ENCODE measurements around the gene HS2ST1. TPM values are rescaled to one million over a fixed set of nuclear protein-coding genes. Genes with fewer than 3 reads are reported as not detected.

The HS2ST1 gene
- total RNA-seq, 2 donors from 2014 or later = 4.5 to 19.0 TPM

DNA sequence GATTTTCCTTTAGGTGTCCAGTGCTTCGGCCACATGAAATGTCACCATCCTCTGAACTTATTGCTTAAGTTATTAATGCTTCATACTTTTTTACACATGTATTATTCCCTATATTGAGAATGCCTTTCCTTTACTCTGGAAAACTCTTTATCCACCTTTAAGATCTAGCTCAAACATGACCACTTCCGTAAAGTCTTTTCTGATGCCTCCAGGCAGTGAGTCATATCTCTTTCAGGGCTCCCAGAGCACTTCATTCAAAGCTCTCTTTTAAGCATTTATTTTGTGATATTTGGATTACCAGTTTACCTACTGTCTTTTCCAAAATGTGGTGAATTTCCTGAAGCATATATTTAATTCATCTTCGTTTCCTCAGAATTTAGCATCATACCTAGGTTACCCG is 178.9 kb downstream of the HS2ST1 start:
- Mint-ChIP-seq H3K9me3 (no peaks in the 10 kb centered on the region), H3K36me3 (no peaks in the 10 kb centered on the region), H3K27ac (no peak overlapping the region)
- DNase-seq (ENCODE audit: low spot score in 2 of 2) (no peak), ATAC-seq (no peak)

DNA sequence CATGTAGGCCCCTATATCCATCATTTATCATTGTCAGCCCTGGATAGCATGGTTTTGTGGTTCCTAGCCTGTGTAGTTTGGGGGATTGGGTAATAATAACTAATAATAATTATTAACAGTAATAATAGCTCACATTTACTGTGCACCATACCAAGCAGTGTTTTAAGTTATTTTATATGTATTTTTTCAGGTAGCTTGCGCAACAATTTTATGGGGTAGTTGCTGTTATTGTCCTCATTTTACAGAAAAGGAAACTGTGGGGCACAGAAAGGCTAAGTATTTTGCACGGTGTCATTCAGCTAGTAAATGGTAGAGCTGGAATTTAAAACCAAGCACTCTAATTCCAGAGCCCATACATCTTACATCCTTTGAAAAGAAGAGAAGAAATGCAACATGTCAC is 179.8 kb downstream of the HS2ST1 start:
- DNase-seq (ENCODE audit: low spot score in 2 of 2) = no peak
- Mint-ChIP-seq H3K27ac (no peak overlapping the region), H3K9me3 (no peaks in the 10 kb centered on the region), H3K36me3 (no peaks in the 10 kb centered on the region)
- ATAC-seq = no peak

DNA sequence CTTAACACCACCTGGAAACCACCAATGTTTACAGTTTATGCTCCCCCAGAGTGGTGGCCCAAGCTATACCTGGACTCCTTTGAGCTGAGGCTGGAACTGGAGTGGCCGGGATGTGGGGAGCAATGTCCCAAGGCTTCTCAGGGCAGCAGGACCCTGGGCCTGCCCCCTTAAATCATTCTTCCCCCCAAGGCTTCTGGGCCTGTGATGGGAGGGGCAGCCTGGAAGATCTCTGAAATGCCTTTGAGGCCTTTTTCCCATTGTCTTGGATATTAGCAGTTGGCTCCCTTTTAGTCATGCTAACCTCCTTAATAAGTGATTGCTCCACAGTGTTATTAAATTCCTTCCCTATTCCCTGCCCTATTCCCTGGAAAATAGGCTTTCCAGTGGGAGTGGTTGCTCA is 185.8 kb downstream of the HS2ST1 start:
- ATAC-seq = no peak
- DNase-seq (ENCODE audit: low spot score in 2 of 2) = no peak
- Mint-ChIP-seq H3K27ac (no peak overlapping the region), H3K36me3 (peaks cover 4 to 16% of the 10 kb centered on the region in 2 donors), H3K9me3 (peaks cover 3 to 5% of the 10 kb centered on the region in 2 donors)

DNA sequence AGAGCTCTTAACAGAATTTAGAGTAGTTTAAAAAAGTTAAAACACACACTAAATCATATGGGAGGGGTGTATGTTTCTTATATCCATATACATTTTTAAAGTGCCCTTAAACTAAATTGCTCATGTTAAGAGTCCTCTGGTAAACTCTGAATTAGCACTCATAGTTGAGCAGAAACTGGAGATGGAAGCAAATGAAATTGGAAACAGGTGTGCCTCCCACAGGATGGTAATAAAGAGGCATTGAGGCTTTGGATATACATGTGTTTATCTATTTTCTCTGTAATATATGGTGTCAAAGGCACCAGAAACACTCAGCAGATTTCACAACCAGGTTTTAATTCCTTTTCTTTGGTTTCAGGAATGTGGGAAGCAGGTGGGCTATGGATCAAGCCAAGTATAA is 188.6 kb downstream of the HS2ST1 start:
- no peak overlapping the region for H3K27ac Mint-ChIP-seq
- no peak for DNase-seq (ENCODE audit: low spot score in 2 of 2)
- peaks cover 4 to 16% of the 10 kb centered on the region in 2 donors for H3K36me3 Mint-ChIP-seq
- H3K9me3 Mint-ChIP-seq = peaks cover 3 to 5% of the 10 kb centered on the region in 2 donors
- ATAC-seq = no peak

DNA sequence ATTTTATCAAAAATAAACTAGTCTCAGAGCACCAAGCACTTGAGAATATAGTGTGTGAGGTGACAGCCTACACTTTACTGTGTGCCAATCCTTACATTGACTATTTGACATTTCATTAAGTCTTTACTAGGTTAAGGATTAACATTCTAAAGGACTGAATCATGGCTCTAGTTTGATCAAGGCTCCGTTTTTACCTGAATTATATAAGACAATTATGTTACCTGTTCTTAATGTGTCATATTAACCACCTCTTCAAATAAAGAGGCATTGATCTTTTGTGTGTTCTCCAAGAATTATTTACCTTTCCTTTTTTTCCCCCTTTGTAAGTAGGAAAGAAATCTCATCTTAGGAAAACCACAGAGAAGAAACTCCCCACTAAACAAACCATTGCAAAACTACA is 189.7 kb downstream of the HS2ST1 start:
- no peak for ATAC-seq
- no peak for DNase-seq (ENCODE audit: low spot score in 2 of 2)
- Mint-ChIP-seq H3K27ac (no peak overlapping the region), H3K9me3 (peaks cover 3 to 5% of the 10 kb centered on the region in 2 donors), H3K36me3 (peaks cover 4 to 16% of the 10 kb centered on the region in 2 donors)

DNA sequence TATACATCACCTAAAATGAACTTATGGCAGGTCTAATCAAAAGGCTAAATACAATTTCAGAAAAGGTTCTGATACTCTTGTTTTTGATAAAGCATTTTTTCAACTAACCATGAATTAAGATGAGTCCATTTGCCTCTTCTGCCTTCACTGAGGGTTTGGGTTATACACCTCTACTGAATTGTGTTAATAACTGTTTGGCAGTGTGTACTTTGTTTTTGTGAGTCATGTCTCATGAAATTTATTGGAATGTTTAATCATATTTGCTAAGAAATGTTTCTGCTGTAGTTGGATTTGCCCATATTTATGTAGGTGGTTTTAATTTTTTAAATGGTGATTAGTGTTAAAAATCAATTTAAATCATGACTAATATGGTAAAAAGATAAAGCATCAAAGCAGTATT is 190.5 kb downstream of the HS2ST1 start:
- no peak for ATAC-seq
- H3K9me3 Mint-ChIP-seq = peaks cover 3 to 5% of the 10 kb centered on the region in 2 donors
- no peak overlapping the region for H3K27ac Mint-ChIP-seq
- H3K36me3 Mint-ChIP-seq = peaks cover 4 to 16% of the 10 kb centered on the region in 2 donors
- no peak for DNase-seq (ENCODE audit: low spot score in 2 of 2)

DNA sequence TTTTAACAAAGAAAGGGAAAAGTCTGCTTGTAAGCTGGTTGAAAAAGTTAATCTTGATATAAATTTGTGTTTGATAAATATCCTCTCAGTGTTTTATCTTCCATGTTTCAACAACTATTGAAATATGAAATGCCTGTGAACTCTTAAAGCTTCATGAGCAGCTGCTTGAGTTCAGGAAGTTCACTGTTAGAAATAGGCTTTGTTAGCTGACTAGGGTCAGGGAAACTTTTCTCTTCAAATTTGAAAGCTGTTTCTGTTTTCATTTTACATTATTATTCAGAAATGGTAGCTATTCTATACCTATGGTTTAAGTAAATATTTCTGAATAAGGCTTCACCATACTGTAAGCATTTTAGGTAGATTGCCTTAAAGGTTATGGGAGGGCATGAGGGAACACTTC is 191.7 kb downstream of the HS2ST1 start:
- DNase-seq (ENCODE audit: low spot score in 2 of 2) (no peak), ATAC-seq (no peak)
- no peak overlapping the region for H3K27ac Mint-ChIP-seq
- peaks cover 4 to 7% of the 10 kb centered on the region in 2 donors for H3K36me3 Mint-ChIP-seq
- H3K9me3 Mint-ChIP-seq = peaks cover 3 to 5% of the 10 kb centered on the region in 2 donors

DNA sequence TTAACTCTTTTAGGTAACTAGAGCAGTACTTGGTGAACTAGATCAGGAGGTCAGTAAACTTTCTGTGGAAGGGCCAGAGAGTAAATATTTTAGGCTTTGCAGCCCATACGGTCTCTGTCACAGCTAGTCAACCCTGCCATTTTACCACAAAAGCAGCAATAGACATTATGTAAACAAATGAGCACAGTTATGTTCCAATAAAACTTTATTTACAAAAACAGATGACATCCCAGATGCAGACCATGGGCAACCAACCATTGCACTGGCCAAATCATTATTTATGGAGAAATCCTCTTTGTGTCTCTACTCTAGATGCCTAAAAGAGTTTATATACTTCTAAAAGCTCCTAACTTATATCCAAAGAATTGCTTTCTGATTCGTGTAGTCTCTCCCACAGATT is 192.4 kb downstream of the HS2ST1 start:
- ATAC-seq = no peak
- no peak for DNase-seq (ENCODE audit: low spot score in 2 of 2)
- H3K36me3 Mint-ChIP-seq = peaks cover 0 to 4% of the 10 kb centered on the region in 2 donors

DNA sequence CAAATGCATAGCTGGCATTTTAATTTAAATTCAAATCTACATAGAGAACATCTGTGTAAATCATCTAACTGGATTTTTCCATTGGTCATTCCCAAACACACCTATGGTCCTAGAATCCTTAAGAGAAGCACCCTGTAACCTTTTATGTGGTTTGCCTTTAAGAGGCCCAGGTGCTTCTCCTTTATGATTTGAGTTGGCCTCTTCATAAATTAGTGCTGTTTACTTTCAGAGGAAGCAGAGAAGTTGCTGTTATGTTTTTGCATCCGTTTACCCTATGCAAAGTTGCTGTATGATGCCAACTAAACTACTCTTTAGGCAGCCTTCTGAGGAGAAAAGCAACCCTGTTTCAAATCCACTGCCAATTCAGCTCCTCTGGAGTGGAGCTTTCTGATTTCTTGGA is 193.8 kb downstream of the HS2ST1 start:
- DNase-seq (ENCODE audit: low spot score in 2 of 2) (no peak), ATAC-seq (no peak)
- H3K9me3 Mint-ChIP-seq = no peaks in the 10 kb centered on the region
- H3K27ac Mint-ChIP-seq = no peak overlapping the region
- H3K36me3 Mint-ChIP-seq = peaks cover 0 to 4% of the 10 kb centered on the region in 2 donors

More for the DNA sequence above, 192.4 kb downstream of the HS2ST1 start:
- no peak overlapping the region for H3K27ac Mint-ChIP-seq
- H3K9me3 Mint-ChIP-seq = no peaks in the 10 kb centered on the region

DNA sequence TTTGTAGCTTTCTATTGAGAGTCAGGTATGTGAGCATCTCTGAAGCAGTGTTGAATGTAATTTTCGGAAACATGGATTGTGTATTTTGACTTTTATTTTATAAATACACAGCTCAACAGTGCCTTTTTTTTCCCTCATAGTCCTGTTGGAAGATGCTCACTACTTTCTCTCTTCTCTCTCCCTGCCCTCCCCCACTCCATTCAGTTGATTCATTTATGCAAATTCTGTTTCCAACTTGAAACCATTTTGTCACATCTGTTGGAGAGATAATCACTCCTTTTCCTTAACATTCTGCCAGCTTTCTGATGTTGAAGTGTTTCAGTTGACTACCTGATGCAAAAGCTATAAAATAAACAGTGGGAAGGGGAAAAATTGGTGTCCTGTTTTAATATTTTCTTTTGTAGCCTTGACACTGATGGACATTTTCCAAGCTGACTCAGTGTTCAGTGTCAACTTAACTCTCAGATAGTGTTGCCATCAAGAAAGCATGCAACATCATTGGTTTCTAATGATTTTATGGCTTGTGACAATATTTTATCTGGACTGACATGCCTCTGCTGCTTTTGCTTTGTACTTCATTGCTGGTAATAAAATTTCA is 194.5 kb downstream of the HS2ST1 start:
- ATAC-seq = no peak
- Mint-ChIP-seq H3K36me3 (peaks cover 0 to 4% of the 10 kb centered on the region in 2 donors), H3K9me3 (no peaks in the 10 kb centered on the region), H3K27ac (no peak overlapping the region)
- DNase-seq (ENCODE audit: low spot score in 2 of 2) = no peak

DNA sequence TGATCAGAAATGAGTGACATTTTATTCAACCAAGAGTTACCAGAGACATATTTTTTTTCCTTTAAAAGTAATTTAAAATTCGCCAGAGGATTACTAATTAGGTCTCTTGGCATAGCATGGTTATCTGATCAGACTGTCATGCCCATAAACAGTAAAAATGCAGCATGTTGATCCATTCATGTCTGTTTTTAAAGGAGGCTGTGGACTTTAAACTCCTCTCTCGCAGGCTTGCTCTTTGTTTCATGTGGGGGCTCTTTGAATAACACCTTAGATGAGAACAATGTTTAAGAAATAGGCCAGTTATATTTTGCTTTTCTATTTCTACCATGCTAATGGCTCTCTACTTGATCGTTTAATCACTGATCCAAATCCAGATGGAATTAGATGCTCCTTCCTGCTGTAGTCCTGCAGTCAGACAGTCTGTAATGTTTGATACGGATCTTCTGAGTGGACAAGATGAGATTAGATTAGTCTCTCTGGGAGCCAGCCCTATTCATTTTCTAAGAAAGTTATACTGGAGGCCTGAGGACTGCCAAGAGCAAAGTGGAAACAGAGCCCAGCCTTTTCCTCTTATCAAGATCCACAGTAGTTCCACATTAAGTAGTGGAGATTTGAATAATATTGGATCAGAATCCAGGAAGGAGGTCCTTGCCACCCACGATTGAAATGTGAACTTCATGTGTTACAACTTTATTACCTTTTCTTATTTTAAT is 197.4 kb downstream of the HS2ST1 start:
- no peak for DNase-seq (ENCODE audit: low spot score in 2 of 2)
- H3K9me3 Mint-ChIP-seq = no peaks in the 10 kb centered on the region
- no peaks in the 10 kb centered on the region for H3K36me3 Mint-ChIP-seq
- no peak for ATAC-seq
- no peak overlapping the region for H3K27ac Mint-ChIP-seq

DNA sequence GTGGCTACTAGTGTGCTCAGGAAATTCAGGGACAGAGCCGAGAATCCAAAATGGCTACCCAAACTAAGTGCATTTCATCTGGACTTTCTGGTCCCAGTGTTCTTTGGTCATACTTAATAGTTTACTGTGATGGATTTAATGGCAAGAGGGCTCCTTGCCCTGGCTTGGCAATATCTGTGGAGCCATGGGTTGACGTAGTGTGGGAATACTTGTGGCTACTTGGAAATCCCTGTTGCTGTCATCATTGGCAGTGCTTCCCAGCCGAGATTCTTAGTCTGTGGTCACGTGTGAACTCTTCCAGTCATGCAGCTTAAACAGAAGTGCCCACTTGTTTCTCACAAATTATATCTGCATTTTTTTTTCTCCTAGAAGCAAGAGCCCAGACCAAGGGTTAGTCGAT is 198.9 kb downstream of the HS2ST1 start:
- ATAC-seq (no peak), DNase-seq (ENCODE audit: low spot score in 2 of 2) (no peak)
- no peaks in the 10 kb centered on the region for H3K36me3 Mint-ChIP-seq
- H3K27ac Mint-ChIP-seq = no peak overlapping the region
- H3K9me3 Mint-ChIP-seq = no peaks in the 10 kb centered on the region

DNA sequence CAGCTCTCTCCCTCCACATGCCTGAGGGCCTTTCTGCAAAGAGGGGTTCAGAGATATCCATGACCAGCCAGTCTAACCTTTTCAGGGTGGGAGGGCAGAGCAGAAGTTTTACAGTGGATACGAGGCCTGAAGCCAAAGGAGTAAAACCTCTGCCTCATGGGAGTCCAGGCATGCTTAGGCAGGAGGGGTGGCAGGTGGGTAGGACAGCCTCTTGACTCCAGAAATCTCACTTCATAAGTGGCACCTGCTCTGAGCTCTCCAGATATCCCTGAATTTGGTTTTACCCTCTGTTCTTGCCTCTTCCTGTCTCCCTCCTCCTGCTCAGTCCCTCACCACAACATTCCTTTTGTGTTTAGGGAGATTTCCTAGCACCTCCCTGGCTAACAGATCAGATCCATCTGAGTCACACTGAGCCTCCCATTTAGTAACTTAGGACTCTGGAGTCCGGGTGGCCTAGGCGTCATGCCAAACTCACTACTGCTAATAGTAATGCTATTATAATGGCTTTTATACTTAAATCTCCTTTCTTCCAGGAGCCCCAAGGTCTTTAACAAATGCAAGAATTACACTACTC is 201.0 kb downstream of the HS2ST1 start:
- Mint-ChIP-seq H3K27ac (no peak overlapping the region), H3K9me3 (no peaks in the 10 kb centered on the region), H3K36me3 (no peaks in the 10 kb centered on the region)
- DNase-seq (ENCODE audit: low spot score in 2 of 2) (no peak), ATAC-seq (no peak)

DNA sequence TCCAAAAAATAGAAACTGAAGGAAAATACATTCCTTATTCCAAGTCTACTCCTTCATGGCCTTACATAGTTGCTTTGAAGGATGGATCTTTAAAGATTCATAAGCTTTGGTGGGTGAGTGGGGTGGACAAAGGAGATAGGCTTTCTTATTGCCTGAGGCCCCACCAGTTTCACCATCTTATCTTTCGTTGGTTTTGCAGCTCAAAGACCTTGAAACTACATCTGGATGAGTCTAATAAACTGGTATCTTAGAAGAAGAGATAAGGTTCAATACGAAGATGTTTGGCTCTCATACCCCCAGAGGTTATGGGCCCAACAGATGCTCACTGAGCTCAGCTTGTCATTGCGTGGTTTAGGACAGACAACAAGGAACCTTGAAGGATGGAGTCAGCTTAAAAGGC is 201.5 kb downstream of the HS2ST1 start:
- DNase-seq (ENCODE audit: low spot score in 2 of 2) (no peak), ATAC-seq (no peak)
- Mint-ChIP-seq H3K36me3 (no peaks in the 10 kb centered on the region), H3K27ac (no peak overlapping the region), H3K9me3 (no peaks in the 10 kb centered on the region)

DNA sequence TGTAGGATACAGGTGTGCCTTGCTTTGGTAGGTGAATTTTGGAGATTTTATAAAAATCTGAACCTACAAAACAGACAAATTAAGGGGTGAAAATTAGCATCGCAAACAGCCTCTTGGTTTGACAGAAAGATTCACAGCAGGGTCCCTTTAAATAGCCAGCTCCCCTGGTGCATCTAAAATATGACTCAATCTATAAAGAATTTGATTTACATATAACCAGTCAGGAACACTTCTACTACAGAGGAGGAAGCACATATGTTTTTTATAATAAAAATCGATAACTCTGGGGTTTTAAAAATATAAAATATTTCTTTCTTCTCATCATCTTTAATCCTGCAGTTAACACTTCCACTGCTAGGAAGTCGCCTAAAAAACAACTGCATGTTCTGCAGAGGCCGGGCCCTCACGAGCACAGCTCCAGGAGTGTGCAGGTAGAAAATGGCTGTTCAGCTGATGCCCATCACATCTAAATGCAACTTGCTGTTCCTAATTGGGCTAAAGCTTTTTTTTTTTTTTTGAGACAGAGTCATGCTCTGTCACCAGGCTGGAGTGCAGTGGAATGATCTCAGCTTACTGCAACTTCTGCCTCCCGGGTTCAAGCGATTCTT is 203.4 kb downstream of the HS2ST1 start:
- no peak overlapping the region for H3K27ac Mint-ChIP-seq
- DNase-seq (ENCODE audit: low spot score in 2 of 2) = no peak
- ATAC-seq = no peak
- no peaks in the 10 kb centered on the region for H3K9me3 Mint-ChIP-seq
- H3K36me3 Mint-ChIP-seq = no peaks in the 10 kb centered on the region

DNA sequence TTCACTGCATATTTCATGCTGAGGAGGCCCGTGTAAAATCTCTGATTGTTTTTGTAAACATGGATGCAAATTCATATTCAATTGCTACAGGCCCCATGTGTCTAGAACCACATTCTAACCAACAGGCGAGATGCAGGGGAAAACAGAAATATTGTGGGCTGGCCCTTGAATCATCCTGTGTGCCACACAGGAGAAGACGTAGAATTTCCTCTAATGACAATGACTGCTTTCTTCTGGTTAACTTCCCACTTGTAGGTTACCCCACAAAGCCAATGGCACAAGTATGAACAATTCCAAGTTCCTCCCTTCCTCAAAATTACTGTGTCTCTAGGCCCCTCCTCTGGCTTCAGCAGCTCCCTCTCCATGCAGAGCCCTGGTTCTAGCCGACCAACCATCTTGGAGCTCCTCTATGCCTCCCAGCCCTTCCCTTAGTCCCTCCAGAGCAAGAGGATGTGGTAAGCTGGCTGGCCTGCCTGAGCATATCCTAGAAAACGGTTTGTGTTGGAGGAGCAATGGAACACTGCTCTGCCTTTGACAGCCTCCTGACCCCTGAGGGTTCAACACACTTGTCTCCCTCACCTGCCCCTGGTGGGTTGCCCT is 205.2 kb downstream of the HS2ST1 start:
- ATAC-seq (peak in 1 of 2 donors; percentile 11), DNase-seq (ENCODE audit: low spot score in 2 of 2) (no peak)
- Mint-ChIP-seq H3K9me3 (no peaks in the 10 kb centered on the region), H3K36me3 (no peaks in the 10 kb centered on the region), H3K27ac (no peak overlapping the region)

DNA sequence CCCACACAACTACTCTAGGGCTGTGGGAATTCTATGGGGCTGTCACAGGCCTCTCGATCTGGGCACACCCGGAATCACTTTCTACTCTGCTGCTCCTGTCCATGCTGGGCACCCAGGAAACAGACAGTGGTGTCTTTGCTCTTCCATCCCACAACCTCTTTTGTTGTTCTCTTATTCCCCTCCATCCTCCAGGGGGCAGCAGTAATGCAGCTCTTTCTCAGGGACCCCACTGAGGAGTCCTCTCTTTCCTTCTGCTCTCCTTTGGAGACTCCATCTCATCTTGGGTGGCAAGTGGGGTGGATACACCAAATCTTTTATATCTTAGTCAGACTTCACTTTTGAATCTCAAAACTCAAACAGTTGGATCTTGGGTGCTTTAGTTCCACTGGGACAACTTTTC is 206.3 kb downstream of the HS2ST1 start:
- no peaks in the 10 kb centered on the region for H3K36me3 Mint-ChIP-seq
- DNase-seq (ENCODE audit: low spot score in 2 of 2) (no peak), ATAC-seq (peak in 1 of 2 donors; percentile 30)
- H3K9me3 Mint-ChIP-seq = no peaks in the 10 kb centered on the region
- no peak overlapping the region for H3K27ac Mint-ChIP-seq

Data from activated naive CD4-positive, alpha-beta T cell treated with anti-CD3 and anti-CD28 coated beads, Interleukin-2, amount 50 U/mL, for 72 hours (primary cell).